H1 (cell line): Measurements from ENCODE around the gene TEKTIP1. TPM values are rescaled to one million over a fixed set of nuclear protein-coding genes. Genes with fewer than 3 reads are reported as not detected.
A peak's percentile ranks its signal among the peaks of the same experiment; 100 is the strongest.

ENCODE experiments used
- ASH2L ChIP-seq: fragments of 200-600, 300-600 bp; sonication (generic); IDR thresholded peaks from one replicate; pipeline ENCODE4 v1.7.1; 2017; ENCODE audit warnings: low read length
- CBX5 ChIP-seq: fragments of 300-800, 300-1000 bp; sonication (generic); IDR thresholded peaks from 2 replicates; pipeline ENCODE4 v1.7.1; 2016; ENCODE audit warnings: antibody characterized with exemption, low read length, low read depth
- CHD2 ChIP-seq: IDR thresholded peaks from 2 replicates; pipeline ENCODE4 v1.6.1; 2012; ENCODE audit warnings: low read length, improper control_type of control experiment
- GTF2F1 ChIP-seq: IDR thresholded peaks from 2 replicates; pipeline ENCODE4 v1.6.1; 2012; ENCODE audit warnings: low read depth, low read length, improper control_type of control experiment, borderline replicate concordance
- HDAC2 ChIP-seq, 2 experiments: fragments of 300-600 bp in 1 of 2; sonication (generic) in 1 of 2; IDR thresholded peaks; 2 replicates each; pipeline ENCODE4 v1.6.1; 2011 to 2012; ENCODE audit warnings: low read depth in 2 of 2, low read length in 2 of 2, mild to moderate bottlenecking in 2 of 2, moderate library complexity in 2 of 2, borderline replicate concordance in 1 of 2, inconsistent platforms in 1 of 2
- JUN ChIP-seq: IDR thresholded peaks from 2 replicates; pipeline ENCODE4 v1.6.1; 2011; ENCODE audit warnings: low read depth, mild to moderate bottlenecking, improper control_type of control experiment, low read length
- JUND ChIP-seq: IDR thresholded peaks from 2 replicates; pipeline ENCODE4 v1.6.1; 2011; ENCODE audit warnings: mild to moderate bottlenecking, improper control_type of control experiment, low read length
- MAFK ChIP-seq: IDR thresholded peaks from 2 replicates; pipeline ENCODE4 v1.6.1; 2012; ENCODE audit warnings: low read depth, mild to moderate bottlenecking, improper control_type of control experiment, low read length
- NANOG ChIP-seq: IDR thresholded peaks from 2 replicates; pipeline ENCODE4 v1.6.1; 2011; ENCODE audit warnings: low read length, low read depth, mild to moderate bottlenecking, inconsistent platforms; ENCODE audit not compliant: insufficient read depth, poor library complexity, severe bottlenecking
- TBP ChIP-seq: IDR thresholded peaks from 2 replicates; pipeline ENCODE4 v1.6.1; 2011; ENCODE audit warnings: low read depth, low read length, improper control_type of control experiment
- polyA plus RNA-seq, 7 experiments: library from polyadenylated mRNA; depleted of rRNA in 3 of 7; stranded (reverse) in 5 of 7; unstranded in 2 of 7; fragments of >200 nt in 5 of 7; fragments of 200-250 nt in 2 of 7; gene quantifications; 1 replicate in 5 of 7; 2 replicates in 1 of 7; 4 replicates in 1 of 7; pipeline versions ENCODE4 v1.2.1 to v1.2.3, GENCODE V29; 2011 to 2013; ENCODE audit warnings: missing spikeins in 2 of 7, mixed read lengths in 2 of 7
- total RNA-seq: library from RNA; stranded (reverse); fragmentation: NEBNext Ultra II Directional; extraction: Animal tissue kit (Norgen Biotek cat#: 25700); gene quantifications from 2 replicates; pipeline ENCODE4 v1.2.1, GENCODE V29; 2021
- TF ChIP-seq, protein P1 (sequence below): fragments of 300-600 bp; sonication (generic); IDR thresholded peaks from 2 replicates; pipeline ENCODE4 v1.7.1; 2012; ENCODE audit warnings: low read length, moderate library complexity, mild to moderate bottlenecking, inconsistent platforms; ENCODE audit not compliant: insufficient replicate concordance

Gene TEKTIP1
- total and polyA plus RNA-seq, 2 of the 8 experiments (the other 6 are each of a cell fraction or from before 2014, with no cell fraction given) = 1.1 TPM; not detected in 1

DNA sequence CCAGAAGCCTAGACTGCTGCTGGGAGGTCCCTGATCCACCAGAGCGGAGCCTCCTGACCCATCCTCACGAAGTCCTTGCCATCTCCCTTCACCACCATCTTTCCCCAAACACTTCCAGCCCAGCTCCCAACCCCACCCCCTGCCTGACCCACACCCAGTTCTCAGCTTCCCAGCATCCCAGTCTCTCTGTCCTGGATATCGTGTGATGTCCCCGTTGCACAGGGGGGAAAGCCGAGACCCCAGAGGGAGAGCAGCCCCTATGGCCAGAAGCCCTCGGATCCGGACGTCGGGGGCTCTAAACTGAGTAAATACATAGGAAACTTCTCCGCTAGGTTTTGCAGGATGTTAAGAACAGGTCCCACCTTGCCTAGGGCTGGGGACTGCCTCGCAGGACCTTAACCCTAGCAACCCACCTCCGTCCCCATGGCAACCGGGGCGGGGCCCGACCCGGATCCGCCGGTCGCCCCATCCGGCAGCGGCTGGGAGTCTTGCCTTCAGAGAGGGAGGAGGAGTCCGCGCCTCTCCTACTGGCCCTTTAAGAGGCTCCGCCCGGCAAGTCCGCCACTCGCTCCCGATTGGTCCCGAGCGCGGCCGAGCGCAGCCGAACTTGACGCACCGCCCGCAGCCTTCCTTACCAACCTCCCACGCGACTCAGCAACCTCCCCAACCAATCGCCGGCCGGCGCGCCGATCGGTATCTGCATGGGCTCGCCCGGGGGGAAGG, 33.3 kb downstream of the TEKTIP1 start (continued):
- TF ChIP-seq, protein P1, sequence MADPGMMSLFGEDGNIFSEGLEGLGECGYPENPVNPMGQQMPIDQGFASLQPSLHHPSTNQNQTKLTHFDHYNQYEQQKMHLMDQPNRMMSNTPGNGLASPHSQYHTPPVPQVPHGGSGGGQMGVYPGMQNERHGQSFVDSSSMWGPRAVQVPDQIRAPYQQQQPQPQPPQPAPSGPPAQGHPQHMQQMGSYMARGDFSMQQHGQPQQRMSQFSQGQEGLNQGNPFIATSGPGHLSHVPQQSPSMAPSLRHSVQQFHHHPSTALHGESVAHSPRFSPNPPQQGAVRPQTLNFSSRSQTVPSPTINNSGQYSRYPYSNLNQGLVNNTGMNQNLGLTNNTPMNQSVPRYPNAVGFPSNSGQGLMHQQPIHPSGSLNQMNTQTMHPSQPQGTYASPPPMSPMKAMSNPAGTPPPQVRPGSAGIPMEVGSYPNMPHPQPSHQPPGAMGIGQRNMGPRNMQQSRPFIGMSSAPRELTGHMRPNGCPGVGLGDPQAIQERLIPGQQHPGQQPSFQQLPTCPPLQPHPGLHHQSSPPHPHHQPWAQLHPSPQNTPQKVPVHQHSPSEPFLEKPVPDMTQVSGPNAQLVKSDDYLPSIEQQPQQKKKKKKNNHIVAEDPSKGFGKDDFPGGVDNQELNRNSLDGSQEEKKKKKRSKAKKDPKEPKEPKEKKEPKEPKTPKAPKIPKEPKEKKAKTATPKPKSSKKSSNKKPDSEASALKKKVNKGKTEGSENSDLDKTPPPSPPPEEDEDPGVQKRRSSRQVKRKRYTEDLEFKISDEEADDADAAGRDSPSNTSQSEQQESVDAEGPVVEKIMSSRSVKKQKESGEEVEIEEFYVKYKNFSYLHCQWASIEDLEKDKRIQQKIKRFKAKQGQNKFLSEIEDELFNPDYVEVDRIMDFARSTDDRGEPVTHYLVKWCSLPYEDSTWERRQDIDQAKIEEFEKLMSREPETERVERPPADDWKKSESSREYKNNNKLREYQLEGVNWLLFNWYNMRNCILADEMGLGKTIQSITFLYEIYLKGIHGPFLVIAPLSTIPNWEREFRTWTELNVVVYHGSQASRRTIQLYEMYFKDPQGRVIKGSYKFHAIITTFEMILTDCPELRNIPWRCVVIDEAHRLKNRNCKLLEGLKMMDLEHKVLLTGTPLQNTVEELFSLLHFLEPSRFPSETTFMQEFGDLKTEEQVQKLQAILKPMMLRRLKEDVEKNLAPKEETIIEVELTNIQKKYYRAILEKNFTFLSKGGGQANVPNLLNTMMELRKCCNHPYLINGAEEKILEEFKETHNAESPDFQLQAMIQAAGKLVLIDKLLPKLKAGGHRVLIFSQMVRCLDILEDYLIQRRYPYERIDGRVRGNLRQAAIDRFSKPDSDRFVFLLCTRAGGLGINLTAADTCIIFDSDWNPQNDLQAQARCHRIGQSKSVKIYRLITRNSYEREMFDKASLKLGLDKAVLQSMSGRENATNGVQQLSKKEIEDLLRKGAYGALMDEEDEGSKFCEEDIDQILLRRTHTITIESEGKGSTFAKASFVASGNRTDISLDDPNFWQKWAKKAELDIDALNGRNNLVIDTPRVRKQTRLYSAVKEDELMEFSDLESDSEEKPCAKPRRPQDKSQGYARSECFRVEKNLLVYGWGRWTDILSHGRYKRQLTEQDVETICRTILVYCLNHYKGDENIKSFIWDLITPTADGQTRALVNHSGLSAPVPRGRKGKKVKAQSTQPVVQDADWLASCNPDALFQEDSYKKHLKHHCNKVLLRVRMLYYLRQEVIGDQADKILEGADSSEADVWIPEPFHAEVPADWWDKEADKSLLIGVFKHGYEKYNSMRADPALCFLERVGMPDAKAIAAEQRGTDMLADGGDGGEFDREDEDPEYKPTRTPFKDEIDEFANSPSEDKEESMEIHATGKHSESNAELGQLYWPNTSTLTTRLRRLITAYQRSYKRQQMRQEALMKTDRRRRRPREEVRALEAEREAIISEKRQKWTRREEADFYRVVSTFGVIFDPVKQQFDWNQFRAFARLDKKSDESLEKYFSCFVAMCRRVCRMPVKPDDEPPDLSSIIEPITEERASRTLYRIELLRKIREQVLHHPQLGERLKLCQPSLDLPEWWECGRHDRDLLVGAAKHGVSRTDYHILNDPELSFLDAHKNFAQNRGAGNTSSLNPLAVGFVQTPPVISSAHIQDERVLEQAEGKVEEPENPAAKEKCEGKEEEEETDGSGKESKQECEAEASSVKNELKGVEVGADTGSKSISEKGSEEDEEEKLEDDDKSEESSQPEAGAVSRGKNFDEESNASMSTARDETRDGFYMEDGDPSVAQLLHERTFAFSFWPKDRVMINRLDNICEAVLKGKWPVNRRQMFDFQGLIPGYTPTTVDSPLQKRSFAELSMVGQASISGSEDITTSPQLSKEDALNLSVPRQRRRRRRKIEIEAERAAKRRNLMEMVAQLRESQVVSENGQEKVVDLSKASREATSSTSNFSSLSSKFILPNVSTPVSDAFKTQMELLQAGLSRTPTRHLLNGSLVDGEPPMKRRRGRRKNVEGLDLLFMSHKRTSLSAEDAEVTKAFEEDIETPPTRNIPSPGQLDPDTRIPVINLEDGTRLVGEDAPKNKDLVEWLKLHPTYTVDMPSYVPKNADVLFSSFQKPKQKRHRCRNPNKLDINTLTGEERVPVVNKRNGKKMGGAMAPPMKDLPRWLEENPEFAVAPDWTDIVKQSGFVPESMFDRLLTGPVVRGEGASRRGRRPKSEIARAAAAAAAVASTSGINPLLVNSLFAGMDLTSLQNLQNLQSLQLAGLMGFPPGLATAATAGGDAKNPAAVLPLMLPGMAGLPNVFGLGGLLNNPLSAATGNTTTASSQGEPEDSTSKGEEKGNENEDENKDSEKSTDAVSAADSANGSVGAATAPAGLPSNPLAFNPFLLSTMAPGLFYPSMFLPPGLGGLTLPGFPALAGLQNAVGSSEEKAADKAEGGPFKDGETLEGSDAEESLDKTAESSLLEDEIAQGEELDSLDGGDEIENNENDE = no peak
- TF ChIP-seq JUND (no peak), NANOG (no peak), CBX5 (no peak), TBP (no peak), CHD2 (no peak), MAFK (no peak), GTF2F1 (no peak), ASH2L (no peak), HDAC2 (IDR thresholded peaks at IDR 0.05; ENCODE audit: borderline replicate concordance in 1 of 2, low read depth in 2 of 2, low read length in 2 of 2) (0 out of 4 replicates have a peak, but pooled peaks of 1 of the 2 experiments have one; percentile 2), JUN (no peak)
